Fibroblast of lung (primary cell): Measurements from ENCODE around the gene ACVR1C. TPM values are rescaled to one million over a fixed set of nuclear protein-coding genes. Genes with fewer than 3 reads are reported as not detected.

ENCODE experiments used
- DNase-seq, 2 donors: peaks; one replicate each; pipeline versions ENCODE4 v3.0.0 to v3.0.0-alpha.2; 2010; ENCODE audit warnings: low read depth in 2 of 2
- H2AFZ ChIP-seq: 2 replicates; pipeline ENCODE4 v1.5.1; 2012; ENCODE audit warnings: low read length, control low read depth, inconsistent platforms
- H3K27ac ChIP-seq: 2 replicates; pipeline ENCODE4 v1.5.1; 2011; ENCODE audit warnings: low read length, control low read depth; ENCODE audit not compliant: insufficient read depth
- H3K27me3 ChIP-seq: 2 replicates; pipeline ENCODE4 v1.5.1; 2011; ENCODE audit warnings: mild to moderate bottlenecking, low read length; ENCODE audit not compliant: control insufficient read depth, insufficient read depth
- H3K36me3 ChIP-seq: 2 replicates; pipeline ENCODE4 v1.5.1; 2011; ENCODE audit warnings: low read length; ENCODE audit not compliant: control insufficient read depth, insufficient read depth
- H3K4me1 ChIP-seq: 2 replicates; pipeline ENCODE4 v1.5.1; 2011; ENCODE audit warnings: low read length; ENCODE audit not compliant: control insufficient read depth, insufficient read depth; ENCODE audit errors: extremely low read depth
- H3K4me2 ChIP-seq: 2 replicates; pipeline ENCODE4 v1.5.1; 2011; ENCODE audit warnings: low read length, control low read depth; ENCODE audit not compliant: insufficient read depth; ENCODE audit errors: extremely low read depth
- H3K4me3 ChIP-seq, 4 experiments: fragments of 200-600 bp in 1 of 4; sonication (generic) in 1 of 4; replicated peaks in 1 of 4; 2 replicates each; pipeline ENCODE4 v1.5.1; 2011 to 2016; ENCODE audit warnings: low read length in 4 of 4, low read depth in 3 of 4, mild to moderate bottlenecking in 3 of 4, control low read depth in 2 of 4, inconsistent platforms in 1 of 4, mixed read lengths in 1 of 4; ENCODE audit not compliant: insufficient read depth in 1 of 4; ENCODE audit errors: control extremely low read depth in 1 of 4
- H3K79me2 ChIP-seq: 2 replicates; pipeline ENCODE4 v1.5.1; 2012; ENCODE audit warnings: mild to moderate bottlenecking, low read length, inconsistent platforms; ENCODE audit not compliant: control insufficient read depth, insufficient read depth
- H3K9ac ChIP-seq: 2 replicates; pipeline ENCODE4 v1.5.1; 2011; ENCODE audit warnings: mild to moderate bottlenecking, low read length, control low read depth; ENCODE audit not compliant: insufficient read depth
- H3K9me3 ChIP-seq: 2 replicates; pipeline ENCODE4 v1.5.1; 2012; ENCODE audit warnings: low read depth, low read length; ENCODE audit not compliant: control insufficient read depth, insufficient read depth
- H4K20me1 ChIP-seq: 2 replicates; pipeline ENCODE4 v1.5.1; 2011; ENCODE audit warnings: low read length; ENCODE audit not compliant: control insufficient read depth, insufficient read depth; ENCODE audit errors: extremely low read depth
- CTCF ChIP-seq, 2 donors: IDR thresholded peaks in 1 of 2; conservative IDR thresholded peaks in 1 of 2; 1 replicate in 1 of 2; 2 replicates in 1 of 2; pipeline ENCODE4 v1.5.1; 2011 to 2012; ENCODE audit warnings: low read length in 2 of 2, control low read depth in 1 of 2, inconsistent platforms in 1 of 2, low read depth in 1 of 2, mild to moderate bottlenecking in 1 of 2
- EZH2 ChIP-seq: IDR thresholded peaks from 2 replicates; pipeline ENCODE4 v1.5.1; 2012; ENCODE audit warnings: low read length, control low read depth, mild to moderate bottlenecking; ENCODE audit errors: missing control alignments
- polyA plus RNA-seq, 2 donors: library from polyadenylated mRNA; depleted of rRNA in 1 of 2; stranded (reverse) in 1 of 2; unstranded in 1 of 2; fragments of >200 nt; gene quantifications; 2 replicates each; pipeline ENCODE4 v1.2.1, GENCODE V29; 2011 to 2012; ENCODE audit warnings: missing spikeins in 1 of 2
- total RNA-seq: library from RNA; depleted of rRNA; stranded (reverse); fragments of >200 nt; gene quantifications from 2 replicates; pipeline ENCODE4 v1.2.1, GENCODE V29; 2014

The ACVR1C gene
- total and polyA plus RNA-seq, 2 donors (not counting 1 experiment from before 2014, with no cell fraction given), result 0.35 to 0.83 TPM

- no peak overlapping the region for H3K4me3 ChIP-seq
- no peaks in the 10 kb centered on the region for H3K36me3 ChIP-seq
- H3K4me1 ChIP-seq, result no peaks in the 10 kb centered on the region
- H3K79me2 ChIP-seq, result no peaks in the 10 kb centered on the region
- H3K9ac ChIP-seq, result no peak overlapping the region
- no peaks in the 10 kb centered on the region for H3K27me3 ChIP-seq
- no peaks in the 10 kb centered on the region for H4K20me1 ChIP-seq
- H3K4me2 ChIP-seq, result no peak overlapping the region
- TF ChIP-seq CTCF (conservative IDR thresholded peaks at IDR 0.05 in 1 of 2, IDR thresholded peaks at IDR 0.05 in 1 of 2; ENCODE audit: low read depth in 1 of 2, low read length in 2 of 2), result no peak
- TF ChIP-seq EZH2, result no peak
- DNase-seq, result no peak
- H3K27ac ChIP-seq, result no peak overlapping the region
- no peak overlapping the region for H2AFZ ChIP-seq
- no peaks in the 10 kb centered on the region for H3K9me3 ChIP-seq
Observed at GRCh38 chr2:157657101-157657500, 28.4 kb upstream of the ACVR1C start.

- Histone ChIP-seq H3K4me1 (no peaks in the 10 kb centered on the region), H3K4me2 (no peak overlapping the region), H3K9ac (no peak overlapping the region), H3K9me3 (no peaks in the 10 kb centered on the region), H3K36me3 (no peaks in the 10 kb centered on the region), H3K4me3 (no peak overlapping the region), H3K27ac (no peak overlapping the region), H2AFZ (no peak overlapping the region), H4K20me1 (no peaks in the 10 kb centered on the region), H3K27me3 (no peaks in the 10 kb centered on the region), H3K79me2 (no peaks in the 10 kb centered on the region)
- no peak for DNase-seq
- no peak for TF ChIP-seq CTCF (conservative IDR thresholded peaks at IDR 0.05 in 1 of 2, IDR thresholded peaks at IDR 0.05 in 1 of 2; ENCODE audit: low read depth in 1 of 2, low read length in 2 of 2)
- no peak for TF ChIP-seq EZH2
Observed at GRCh38 chr2:157644776-157645175, 16.1 kb upstream of the ACVR1C start.

GRCh38 chr2:157631861-157632260 lies 3.2 kb upstream of the ACVR1C start:
- H3K27me3 ChIP-seq, result peaks cover 6% of the 10 kb centered on the region
- no peaks in the 10 kb centered on the region for H3K79me2 ChIP-seq
- H3K27ac ChIP-seq, result no peak overlapping the region
- no peaks in the 10 kb centered on the region for H3K36me3 ChIP-seq
- TF ChIP-seq CTCF (conservative IDR thresholded peaks at IDR 0.05 in 1 of 2, IDR thresholded peaks at IDR 0.05 in 1 of 2; ENCODE audit: low read depth in 1 of 2, low read length in 2 of 2) (no peak), EZH2 (no peak)
- H2AFZ ChIP-seq, result no peak overlapping the region
- H4K20me1 ChIP-seq, result no peaks in the 10 kb centered on the region
- no peak for DNase-seq
- no peak overlapping the region for H3K9ac ChIP-seq
- peaks cover 3% of the 10 kb centered on the region for H3K4me1 ChIP-seq
- H3K4me2 ChIP-seq, result no peak overlapping the region
- H3K4me3 ChIP-seq, result no peak overlapping the region
- no peaks in the 10 kb centered on the region for H3K9me3 ChIP-seq
